Aorta (tissue), 4 donors: ENCODE data around the gene SCLT1. TPM values are rescaled to one million over a fixed set of nuclear protein-coding genes. Genes with fewer than 3 reads are reported as not detected.

Source experiments
- polyA plus RNA-seq, 2 donors: library from polyadenylated mRNA; stranded (reverse); fragments of 200-250 nt; gene quantifications; one replicate each; pipeline ENCODE4 v1.2.3, GENCODE V29; 2013
- total RNA-seq, 2 donors: library from RNA; stranded (reverse); fragmentation: NEBNext Ultra II Directional; extraction: Animal tissue kit (Norgen Biotek cat#: 25700); gene quantifications; one replicate each; pipeline ENCODE4 v1.2.1, GENCODE V29; 2021
- donor health status: healthy with polysubstance abuse.
- donor health status: Bipolar disorder and iron deficiency.
- donor health status: DM: no; HTN: no; CAD: no.
- donor health status: DM: yes; HTN: yes; CAD: no.

The SCLT1 gene
- total and polyA plus RNA-seq, 4 donors = 3.1 to 19.8 (median 9.8) TPM

Other genes starting within 250 kb of the SCLT1 start
- 10 to 100 TPM in 1 of 2 donors, 1 to 10 TPM in 1; 8.4 to 12.3 TPM for gene C4orf33, start 2.6 kb upstream of the SCLT1 start, total RNA-seq
- gene C4orf33, start 2.6 kb upstream of the SCLT1 start, polyA plus RNA-seq = 10 to 100 TPM in 1 of 2 donors, 1 to 10 TPM in 1; 7.2 to 15.7 TPM